Measurements from ENCODE around the gene KAZN. TPM values are rescaled to one million over a fixed set of nuclear protein-coding genes. Genes with fewer than 3 reads are reported as not detected.

KAZN gene
- total RNA-seq, 1 donor from 2014 or later = 3.7 TPM

GRCh38 chr1:14725695-14726094, 127.2 kb downstream of the KAZN start:
- no peak overlapping the region for H3K9ac ChIP-seq (ENCODE audit: low read depth in 1 of 3, low read length in 3 of 3)
- H3K4me1 ChIP-seq (ENCODE audit: control insufficient read depth in 3 of 3, insufficient read depth in 3 of 3, low read length in 3 of 3) = no peaks in the 10 kb centered on the region
- H3K27ac ChIP-seq (ENCODE audit: low read depth, low read length) = no peak overlapping the region
- H3K27me3 ChIP-seq (ENCODE audit: control insufficient read depth in 3 of 3, insufficient read depth in 3 of 3, low read length in 3 of 3) = peaks cover 0 to 13% (median 12%) of the 10 kb centered on the region in 3 donors
- H3K36me3 ChIP-seq (ENCODE audit: control insufficient read depth in 3 of 3, insufficient read depth in 3 of 3, low read length in 3 of 3) = no peaks in the 10 kb centered on the region
- H3K4me3 ChIP-seq (ENCODE audit: low read length in 3 of 3) = no peak overlapping the region
- no peaks in the 10 kb centered on the region for H3K9me3 ChIP-seq (ENCODE audit: control insufficient read depth in 3 of 3, low read length in 3 of 3)

GRCh38 chr1:14726606-14727005, 128.1 kb downstream of the KAZN start:
- Histone ChIP-seq H3K9ac (ENCODE audit: low read depth in 1 of 3, low read length in 3 of 3) (no peak overlapping the region), H3K4me3 (ENCODE audit: low read length in 3 of 3) (no peak overlapping the region), H3K27me3 (ENCODE audit: control insufficient read depth in 3 of 3, insufficient read depth in 3 of 3, low read length in 3 of 3) (peaks cover 0 to 13% (median 12%) of the 10 kb centered on the region in 3 donors)

GRCh38 chr1:14728516-14728915, 130.0 kb downstream of the KAZN start:
- peaks cover 0 to 26% (median 25%) of the 10 kb centered on the region in 3 donors for H3K27me3 ChIP-seq (ENCODE audit: control insufficient read depth in 3 of 3, insufficient read depth in 3 of 3, low read length in 3 of 3)
- no peak overlapping the region for H3K27ac ChIP-seq (ENCODE audit: low read depth, low read length)
- no peak overlapping the region for H3K9ac ChIP-seq (ENCODE audit: low read depth in 1 of 3, low read length in 3 of 3)
- H3K4me3 ChIP-seq (ENCODE audit: low read length in 3 of 3) = no peak overlapping the region
- no peaks in the 10 kb centered on the region for H3K9me3 ChIP-seq (ENCODE audit: control insufficient read depth in 3 of 3, low read length in 3 of 3)
- H3K36me3 ChIP-seq (ENCODE audit: control insufficient read depth in 3 of 3, insufficient read depth in 3 of 3, low read length in 3 of 3) = no peaks in the 10 kb centered on the region
- peaks cover 0 to 2% (median 0%) of the 10 kb centered on the region in 3 donors for H3K4me1 ChIP-seq (ENCODE audit: control insufficient read depth in 3 of 3, insufficient read depth in 3 of 3, low read length in 3 of 3)

More at GRCh38 chr1:14726606-14727005, 128.1 kb downstream of the KAZN start:
- Histone ChIP-seq H3K27ac (ENCODE audit: low read depth, low read length) (no peak overlapping the region), H3K4me1 (ENCODE audit: control insufficient read depth in 3 of 3, insufficient read depth in 3 of 3, low read length in 3 of 3) (no peaks in the 10 kb centered on the region), H3K36me3 (ENCODE audit: control insufficient read depth in 3 of 3, insufficient read depth in 3 of 3, low read length in 3 of 3) (no peaks in the 10 kb centered on the region), H3K9me3 (ENCODE audit: control insufficient read depth in 3 of 3, low read length in 3 of 3) (no peaks in the 10 kb centered on the region)

GRCh38 chr1:14732728-14733047, 134.2 kb downstream of the KAZN start:
- H3K4me1 ChIP-seq (ENCODE audit: control insufficient read depth in 3 of 3, insufficient read depth in 3 of 3, low read length in 3 of 3) = peaks cover 0 to 2% (median 0%) of the 10 kb centered on the region in 3 donors
- H3K27me3 ChIP-seq (ENCODE audit: control insufficient read depth in 3 of 3, insufficient read depth in 3 of 3, low read length in 3 of 3) = peaks cover 0 to 40% (median 37%) of the 10 kb centered on the region in 3 donors
- H3K9ac ChIP-seq (ENCODE audit: low read depth in 1 of 3, low read length in 3 of 3) = no peak overlapping the region
- H3K36me3 ChIP-seq (ENCODE audit: control insufficient read depth in 3 of 3, insufficient read depth in 3 of 3, low read length in 3 of 3) = no peaks in the 10 kb centered on the region
- H3K27ac ChIP-seq (ENCODE audit: low read depth, low read length) = no peak overlapping the region
- no peaks in the 10 kb centered on the region for H3K9me3 ChIP-seq (ENCODE audit: control insufficient read depth in 3 of 3, low read length in 3 of 3)
- H3K4me3 ChIP-seq (ENCODE audit: low read length in 3 of 3) = no peak overlapping the region

GRCh38 chr1:14733048-14733778, 134.7 kb downstream of the KAZN start:
- H3K27ac ChIP-seq (ENCODE audit: low read depth, low read length) = no peak overlapping the region
- no peaks in the 10 kb centered on the region for H3K9me3 ChIP-seq (ENCODE audit: control insufficient read depth in 3 of 3, low read length in 3 of 3)
- no peak overlapping the region for H3K4me3 ChIP-seq (ENCODE audit: low read length in 3 of 3)
- H3K4me1 ChIP-seq (ENCODE audit: control insufficient read depth in 3 of 3, insufficient read depth in 3 of 3, low read length in 3 of 3) = peaks cover 0 to 2% (median 0%) of the 10 kb centered on the region in 3 donors
- peaks cover 0 to 44% (median 42%) of the 10 kb centered on the region in 3 donors for H3K27me3 ChIP-seq (ENCODE audit: control insufficient read depth in 3 of 3, insufficient read depth in 3 of 3, low read length in 3 of 3)
- H3K9ac ChIP-seq (ENCODE audit: low read depth in 1 of 3, low read length in 3 of 3) = no peak overlapping the region
- no peaks in the 10 kb centered on the region for H3K36me3 ChIP-seq (ENCODE audit: control insufficient read depth in 3 of 3, insufficient read depth in 3 of 3, low read length in 3 of 3)

- no peaks in the 10 kb centered on the region for H3K36me3 ChIP-seq (ENCODE audit: control insufficient read depth in 3 of 3, insufficient read depth in 3 of 3, low read length in 3 of 3)
- peaks cover 0 to 2% (median 0%) of the 10 kb centered on the region in 3 donors for H3K4me1 ChIP-seq (ENCODE audit: control insufficient read depth in 3 of 3, insufficient read depth in 3 of 3, low read length in 3 of 3)
- peaks cover 0 to 49% (median 42%) of the 10 kb centered on the region in 3 donors for H3K27me3 ChIP-seq (ENCODE audit: control insufficient read depth in 3 of 3, insufficient read depth in 3 of 3, low read length in 3 of 3)
- no peak overlapping the region for H3K27ac ChIP-seq (ENCODE audit: low read depth, low read length)
- no peak overlapping the region for H3K9ac ChIP-seq (ENCODE audit: low read depth in 1 of 3, low read length in 3 of 3)
- no peak overlapping the region for H3K4me3 ChIP-seq (ENCODE audit: low read length in 3 of 3)
- no peaks in the 10 kb centered on the region for H3K9me3 ChIP-seq (ENCODE audit: control insufficient read depth in 3 of 3, low read length in 3 of 3)
Measured at GRCh38 chr1:14733779-14734140, 135.3 kb downstream of the KAZN start.

GRCh38 chr1:14735841-14736240, 137.4 kb downstream of the KAZN start:
- H3K27me3 ChIP-seq (ENCODE audit: control insufficient read depth in 3 of 3, insufficient read depth in 3 of 3, low read length in 3 of 3) = peaks cover 11 to 60% (median 58%) of the 10 kb centered on the region in 3 donors
- H3K4me3 ChIP-seq (ENCODE audit: low read length in 3 of 3) = no peak overlapping the region
- no peaks in the 10 kb centered on the region for H3K36me3 ChIP-seq (ENCODE audit: control insufficient read depth in 3 of 3, insufficient read depth in 3 of 3, low read length in 3 of 3)
- H3K9ac ChIP-seq (ENCODE audit: low read depth in 1 of 3, low read length in 3 of 3) = no peak overlapping the region
- peaks cover 0 to 2% (median 0%) of the 10 kb centered on the region in 3 donors for H3K4me1 ChIP-seq (ENCODE audit: control insufficient read depth in 3 of 3, insufficient read depth in 3 of 3, low read length in 3 of 3)
- no peaks in the 10 kb centered on the region for H3K9me3 ChIP-seq (ENCODE audit: control insufficient read depth in 3 of 3, low read length in 3 of 3)
- H3K27ac ChIP-seq (ENCODE audit: low read depth, low read length) = no peak overlapping the region

GRCh38 chr1:14737561-14738094, 139.1 kb downstream of the KAZN start:
- Histone ChIP-seq H3K36me3 (ENCODE audit: control insufficient read depth in 3 of 3, insufficient read depth in 3 of 3, low read length in 3 of 3) (no peaks in the 10 kb centered on the region), H3K27me3 (ENCODE audit: control insufficient read depth in 3 of 3, insufficient read depth in 3 of 3, low read length in 3 of 3) (peaks cover 14 to 59% (median 59%) of the 10 kb centered on the region in 3 donors)

GRCh38 chr1:14738235-14738634, 139.8 kb downstream of the KAZN start:
- Histone ChIP-seq H3K4me3 (ENCODE audit: low read length in 3 of 3) (no peak overlapping the region), H3K9ac (ENCODE audit: low read depth in 1 of 3, low read length in 3 of 3) (no peak overlapping the region), H3K36me3 (ENCODE audit: control insufficient read depth in 3 of 3, insufficient read depth in 3 of 3, low read length in 3 of 3) (no peaks in the 10 kb centered on the region), H3K27me3 (ENCODE audit: control insufficient read depth in 3 of 3, insufficient read depth in 3 of 3, low read length in 3 of 3) (peaks cover 14 to 57% (median 53%) of the 10 kb centered on the region in 3 donors), H3K27ac (ENCODE audit: low read depth, low read length) (no peak overlapping the region), H3K9me3 (ENCODE audit: control insufficient read depth in 3 of 3, low read length in 3 of 3) (no peaks in the 10 kb centered on the region), H3K4me1 (ENCODE audit: control insufficient read depth in 3 of 3, insufficient read depth in 3 of 3, low read length in 3 of 3) (no peaks in the 10 kb centered on the region)

More at GRCh38 chr1:14737561-14738094, 139.1 kb downstream of the KAZN start:
- Histone ChIP-seq H3K4me3 (ENCODE audit: low read length in 3 of 3) (no peak overlapping the region), H3K9ac (ENCODE audit: low read depth in 1 of 3, low read length in 3 of 3) (no peak overlapping the region), H3K9me3 (ENCODE audit: control insufficient read depth in 3 of 3, low read length in 3 of 3) (no peaks in the 10 kb centered on the region), H3K4me1 (ENCODE audit: control insufficient read depth in 3 of 3, insufficient read depth in 3 of 3, low read length in 3 of 3) (no peaks in the 10 kb centered on the region), H3K27ac (ENCODE audit: low read depth, low read length) (no peak overlapping the region)

GRCh38 chr1:14738647-14739046, 140.2 kb downstream of the KAZN start:
- Histone ChIP-seq H3K9ac (ENCODE audit: low read depth in 1 of 3, low read length in 3 of 3) (no peak overlapping the region), H3K27me3 (ENCODE audit: control insufficient read depth in 3 of 3, insufficient read depth in 3 of 3, low read length in 3 of 3) (peaks cover 14 to 54% (median 50%) of the 10 kb centered on the region in 3 donors), H3K36me3 (ENCODE audit: control insufficient read depth in 3 of 3, insufficient read depth in 3 of 3, low read length in 3 of 3) (no peaks in the 10 kb centered on the region), H3K4me1 (ENCODE audit: control insufficient read depth in 3 of 3, insufficient read depth in 3 of 3, low read length in 3 of 3) (no peaks in the 10 kb centered on the region), H3K4me3 (ENCODE audit: low read length in 3 of 3) (no peak overlapping the region), H3K27ac (ENCODE audit: low read depth, low read length) (no peak overlapping the region), H3K9me3 (ENCODE audit: control insufficient read depth in 3 of 3, low read length in 3 of 3) (no peaks in the 10 kb centered on the region)
